Upper lobe of right lung (tissue), 1 donor: ENCODE measurements around the gene GCLM. TPM values are rescaled to one million over a fixed set of nuclear protein-coding genes. Genes with fewer than 3 reads are reported as not detected.
A peak's percentile ranks its signal among the peaks of the same experiment; 100 is the strongest.

Experiments
- ATAC-seq: fragments of 200-7000 bp; cut with Tn5 transposase; one replicate; pipeline ENCODE4 v1.9.1; 2020; ENCODE audit warnings: mild to moderate bottlenecking, moderate library complexity
- DNase-seq: peaks from one replicate; pipeline ENCODE4 v3.0.0-alpha.2; 2020
- H3K27ac ChIP-seq: fragments of 200-600 bp; one replicate; pipeline ENCODE4 v1.8.0; 2022
- H3K27me3 ChIP-seq: fragments of 200-600 bp; one replicate; pipeline ENCODE4 v1.8.0; 2022; ENCODE audit warnings: mild to moderate bottlenecking
- H3K36me3 ChIP-seq: fragments of 200-600 bp; one replicate; pipeline ENCODE4 v1.8.0; 2022
- H3K4me1 ChIP-seq: fragments of 200-600 bp; one replicate; pipeline ENCODE4 v1.8.0; 2022
- H3K4me3 ChIP-seq: fragments of 200-600 bp; one replicate; pipeline ENCODE4 v1.8.0; 2022; ENCODE audit warnings: mild to moderate bottlenecking
- H3K9me3 ChIP-seq: fragments of 200-600 bp; one replicate; pipeline ENCODE4 v1.8.0; 2022
- intact Hi-C: fragments of 100-400 bp; cut with DNase I; formaldehyde crosslinking; loops from one replicate; pipeline ENCODE4 v1.11.0; 2022
- total RNA-seq: library from RNA; stranded (reverse); fragmentation: NEBNext Ultra II Directional; extraction: Animal tissue kit (Norgen Biotek cat#: 25700); gene quantifications from one replicate; pipeline ENCODE4 v1.2.1, GENCODE V29; 2021
- TF ChIP-seq, protein P1 (sequence below): fragments of 200-600 bp; IDR thresholded peaks from one replicate; pipeline ENCODE4 v1.8.0; 2022; ENCODE audit warnings: antibody characterized with exemption
- donor health status: DM: no; HTN: yes; CAD: no; lungs with severe emphysema.

The GCLM gene
- total RNA-seq, 1 donor from 2014 or later, result 24.5 TPM

DNA sequence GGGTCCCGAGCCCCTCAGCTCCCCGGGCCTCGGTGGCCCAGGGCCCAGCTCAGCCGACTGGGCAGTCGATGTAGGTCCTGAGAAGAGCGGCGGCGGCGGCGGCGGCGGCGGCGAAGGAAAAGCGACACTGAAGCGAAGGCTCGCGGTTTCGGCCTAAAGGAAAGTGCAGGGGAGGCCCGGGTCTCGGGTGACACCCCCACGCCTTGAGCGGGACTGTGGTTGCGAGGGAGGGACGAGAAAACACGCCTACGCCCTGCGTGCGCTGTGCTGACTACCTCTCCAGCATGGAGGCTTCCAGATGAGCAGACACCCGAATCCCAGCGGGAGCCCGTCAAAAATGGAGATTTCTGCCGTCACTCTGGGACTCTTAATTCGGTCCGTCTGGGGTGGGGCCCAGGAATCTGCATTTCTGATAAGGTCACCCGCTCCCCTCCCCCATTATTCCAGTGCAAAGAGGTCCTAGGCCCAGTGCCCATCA lies 61.4 kb downstream of the GCLM start:
- peak; percentile 51 for ATAC-seq
- peak; percentile 86 for DNase-seq
- Histone ChIP-seq H3K27me3 (no peaks in the 10 kb centered on the region), H3K4me3 (peak overlapping the region; percentile 88), H3K27ac (peak overlapping the region; percentile 99), H3K9me3 (no peaks in the 10 kb centered on the region), H3K36me3 (no peaks in the 10 kb centered on the region), H3K4me1 (peaks cover 28% of the 10 kb centered on the region)
- intact Hi-C loops, result no loop called here
- TF ChIP-seq, protein P1, sequence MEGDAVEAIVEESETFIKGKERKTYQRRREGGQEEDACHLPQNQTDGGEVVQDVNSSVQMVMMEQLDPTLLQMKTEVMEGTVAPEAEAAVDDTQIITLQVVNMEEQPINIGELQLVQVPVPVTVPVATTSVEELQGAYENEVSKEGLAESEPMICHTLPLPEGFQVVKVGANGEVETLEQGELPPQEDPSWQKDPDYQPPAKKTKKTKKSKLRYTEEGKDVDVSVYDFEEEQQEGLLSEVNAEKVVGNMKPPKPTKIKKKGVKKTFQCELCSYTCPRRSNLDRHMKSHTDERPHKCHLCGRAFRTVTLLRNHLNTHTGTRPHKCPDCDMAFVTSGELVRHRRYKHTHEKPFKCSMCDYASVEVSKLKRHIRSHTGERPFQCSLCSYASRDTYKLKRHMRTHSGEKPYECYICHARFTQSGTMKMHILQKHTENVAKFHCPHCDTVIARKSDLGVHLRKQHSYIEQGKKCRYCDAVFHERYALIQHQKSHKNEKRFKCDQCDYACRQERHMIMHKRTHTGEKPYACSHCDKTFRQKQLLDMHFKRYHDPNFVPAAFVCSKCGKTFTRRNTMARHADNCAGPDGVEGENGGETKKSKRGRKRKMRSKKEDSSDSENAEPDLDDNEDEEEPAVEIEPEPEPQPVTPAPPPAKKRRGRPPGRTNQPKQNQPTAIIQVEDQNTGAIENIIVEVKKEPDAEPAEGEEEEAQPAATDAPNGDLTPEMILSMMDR, result no peak

DNA sequence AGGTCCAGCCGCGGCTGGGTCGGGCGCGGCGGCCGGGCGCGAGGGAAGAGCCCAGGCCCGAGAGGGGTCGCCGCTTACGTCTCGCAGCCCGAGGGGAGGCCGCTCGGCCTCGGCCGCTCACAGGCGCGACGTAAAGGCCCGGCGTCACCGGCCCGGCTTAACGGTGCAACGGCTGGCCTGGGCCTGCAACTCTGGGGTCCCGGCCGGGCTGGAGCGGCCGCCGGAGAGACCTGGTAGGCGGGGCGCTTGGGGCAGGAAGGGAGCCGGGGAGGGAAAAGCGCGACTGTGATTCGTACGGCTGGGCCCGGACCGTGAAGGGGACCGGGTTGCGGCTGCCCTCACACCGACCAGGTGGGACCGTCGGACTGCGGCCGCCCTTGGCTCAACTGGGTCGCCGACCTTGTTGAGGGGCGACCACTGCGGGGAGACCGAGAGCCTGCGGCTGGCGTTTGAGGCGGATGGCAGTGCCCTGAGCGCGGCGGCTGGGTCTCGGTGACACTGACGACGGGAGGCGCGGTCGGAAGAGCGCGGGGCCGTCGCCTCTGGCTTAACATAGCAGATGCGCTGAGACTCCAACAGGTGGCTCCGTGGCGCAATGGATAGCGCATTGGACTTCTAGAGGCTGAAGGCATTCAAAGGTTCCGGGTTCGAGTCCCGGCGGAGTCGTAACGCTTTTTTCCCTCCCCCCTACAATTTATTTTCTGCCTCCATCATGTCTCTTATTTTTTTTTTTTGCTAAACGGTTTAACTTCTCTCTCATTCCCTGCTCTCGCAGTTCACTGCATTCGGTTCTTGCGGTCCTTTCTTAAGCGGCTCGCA lies 62.0 kb downstream of the GCLM start:
- Histone ChIP-seq H3K27me3 (no peaks in the 10 kb centered on the region), H3K4me3 (peak overlapping the region; percentile 88), H3K36me3 (no peaks in the 10 kb centered on the region), H3K9me3 (no peaks in the 10 kb centered on the region), H3K27ac (peak overlapping the region; percentile 99), H3K4me1 (peaks cover 28% of the 10 kb centered on the region)
- ATAC-seq (peak; percentile 81), DNase-seq (peak; percentile 92)
- TF ChIP-seq, protein P1, result peak; percentile 20
- intact Hi-C loops, result no loop called here

DNA sequence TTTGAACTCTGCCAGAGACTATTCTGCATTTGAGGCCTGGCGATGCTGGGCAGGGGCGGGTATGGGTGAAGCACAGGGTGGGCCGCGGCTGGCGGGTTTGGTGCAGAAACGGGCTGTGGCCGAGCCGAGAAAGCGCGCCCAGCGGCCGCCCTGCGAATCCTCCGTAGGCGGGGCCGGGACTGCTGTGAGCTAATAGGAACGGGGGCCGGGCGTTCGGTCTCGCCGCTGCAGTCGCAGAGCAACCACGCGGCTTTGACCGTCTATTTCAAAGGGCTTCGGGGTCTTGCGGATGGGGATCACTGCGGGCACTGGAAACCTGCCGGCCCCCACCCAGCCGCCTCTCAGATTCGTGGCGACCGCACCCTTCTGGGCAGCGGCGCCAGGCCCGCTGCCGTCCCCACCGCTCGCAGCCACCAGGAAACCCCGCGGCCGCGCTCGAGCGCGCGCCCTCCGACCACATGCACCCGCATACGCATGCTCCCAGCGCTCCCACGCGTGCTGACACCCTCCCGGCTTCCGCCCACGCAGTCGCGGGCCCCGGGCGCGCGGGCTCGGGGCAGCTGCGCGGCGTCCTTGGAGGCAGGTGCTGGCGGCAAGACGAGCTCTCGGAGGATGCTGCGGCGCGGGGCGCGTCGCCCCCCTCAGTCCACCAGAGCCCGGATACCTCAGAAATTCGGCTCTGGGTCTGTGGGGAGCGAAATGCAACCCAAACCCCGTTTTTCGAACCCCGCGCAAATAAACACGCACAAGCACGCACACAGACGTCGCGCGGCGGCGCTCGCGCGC lies 62.8 kb downstream of the GCLM start:
- Histone ChIP-seq H3K27ac (peak overlapping the region; percentile 99), H3K27me3 (no peaks in the 10 kb centered on the region), H3K4me1 (peaks cover 28% of the 10 kb centered on the region), H3K9me3 (no peaks in the 10 kb centered on the region), H3K4me3 (peak overlapping the region; percentile 88), H3K36me3 (no peaks in the 10 kb centered on the region)
- ATAC-seq, result peak; percentile 79
- TF ChIP-seq, protein P1, result peak; percentile 48
- intact Hi-C loops, result no loop called here
- peak; percentile 95 for DNase-seq

DNA sequence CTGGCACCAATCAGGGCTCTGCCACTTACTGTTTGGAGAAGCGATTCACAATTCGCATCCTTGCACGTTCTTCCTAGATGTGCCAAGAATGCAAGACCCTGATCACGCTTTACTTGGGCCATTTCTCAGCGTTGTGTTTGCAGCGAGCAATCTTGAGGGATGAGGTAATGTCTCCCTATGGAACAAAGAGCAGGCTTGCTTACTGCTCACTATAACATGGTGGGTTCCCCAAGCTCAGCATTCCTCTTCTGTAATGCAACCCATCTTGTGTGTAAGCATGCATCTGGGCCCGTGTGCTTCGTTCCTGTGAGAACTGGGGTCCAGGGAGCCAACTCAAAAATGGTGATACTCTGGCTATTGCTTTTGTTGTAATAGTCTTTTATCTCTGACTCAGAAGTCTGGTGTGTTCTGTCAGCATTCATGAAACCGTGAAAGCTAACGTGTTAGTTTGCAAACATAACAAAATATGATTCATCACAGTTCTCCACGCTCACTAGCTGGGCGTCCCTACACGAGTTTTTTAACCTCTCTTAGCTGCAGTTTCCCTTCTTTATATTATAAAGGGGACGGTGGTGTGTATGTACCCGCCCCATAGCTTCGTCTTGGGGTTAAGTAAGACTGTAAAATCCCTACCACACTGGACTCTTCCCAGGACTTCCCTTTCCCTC lies 63.6 kb downstream of the GCLM start:
- no peak for DNase-seq
- Histone ChIP-seq H3K36me3 (no peaks in the 10 kb centered on the region), H3K4me3 (peak overlapping the region; percentile 88), H3K9me3 (no peaks in the 10 kb centered on the region), H3K27ac (peak overlapping the region; percentile 99), H3K27me3 (no peaks in the 10 kb centered on the region), H3K4me1 (peaks cover 28% of the 10 kb centered on the region)
- TF ChIP-seq, protein P1, result no peak
- ATAC-seq, result no peak
- intact Hi-C loops, result no loop called here

DNA sequence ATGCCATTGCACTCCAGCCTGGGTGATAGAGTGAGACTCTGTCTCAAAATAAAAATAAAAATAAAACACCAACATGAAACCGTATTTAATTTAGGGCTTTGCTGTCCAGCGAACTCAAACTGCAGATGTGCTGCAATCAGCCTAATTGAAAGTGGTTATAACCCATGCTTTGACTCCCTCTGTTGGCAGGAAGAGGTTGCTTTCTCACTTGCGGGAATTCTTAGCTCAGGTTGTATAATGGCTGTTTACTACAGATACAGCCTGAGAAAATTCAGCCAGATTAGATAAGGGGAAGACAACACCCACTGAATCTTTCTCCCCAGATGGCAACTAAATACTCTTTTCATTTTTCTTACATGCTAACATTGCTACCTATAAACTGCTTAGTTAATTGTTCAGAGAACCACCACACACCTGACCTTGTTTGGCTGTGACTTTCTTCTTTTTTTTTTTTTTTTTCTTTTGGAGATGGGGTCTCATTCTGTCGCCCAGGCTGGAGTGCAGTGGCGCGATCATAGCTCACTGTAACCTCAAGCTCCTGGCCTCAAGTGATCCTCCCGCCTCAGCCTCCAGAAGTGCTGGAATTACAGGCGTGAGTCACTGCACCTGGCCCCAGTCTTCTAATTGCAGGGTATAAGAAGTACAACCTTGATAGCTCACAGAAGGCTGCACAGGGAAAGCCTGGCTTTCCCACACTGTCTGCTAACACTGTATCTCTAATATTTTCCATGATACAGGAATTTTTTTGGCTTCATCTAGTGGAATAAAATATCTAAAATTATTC lies 64.8 kb downstream of the GCLM start:
- Histone ChIP-seq H3K36me3 (no peaks in the 10 kb centered on the region), H3K4me3 (no peak overlapping the region), H3K9me3 (no peaks in the 10 kb centered on the region), H3K27ac (peak overlapping the region; percentile 36), H3K4me1 (peaks cover 28% of the 10 kb centered on the region), H3K27me3 (no peaks in the 10 kb centered on the region)
- TF ChIP-seq, protein P1, result peak; percentile 74
- intact Hi-C loops, result no loop called here
- DNase-seq, result no peak
- peak; percentile 21 for ATAC-seq
